Endodermal cell (in vitro differentiated cells): Measurements from ENCODE around the gene NRXN2. TPM values are rescaled to one million over a fixed set of nuclear protein-coding genes. Genes with fewer than 3 reads are reported as not detected.

Experiments used
- DNase-seq: peaks from one replicate; pipeline ENCODE4 v3.0.0-alpha.2; 2017
- H3K27ac ChIP-seq: 2 replicates; pipeline ENCODE4 v1.5.1; 2013; ENCODE audit warnings: mild to moderate bottlenecking, low read depth, low read length, moderate library complexity
- H3K27me3 ChIP-seq: 2 replicates; pipeline ENCODE4 v1.6.1; 2013; ENCODE audit warnings: mild to moderate bottlenecking, low read length, moderate library complexity; ENCODE audit not compliant: insufficient read depth, control insufficient read depth, poor library complexity, severe bottlenecking
- H3K36me3 ChIP-seq: 2 replicates; pipeline ENCODE4 v1.7.0; 2013; ENCODE audit warnings: mild to moderate bottlenecking, low read length, moderate library complexity; ENCODE audit not compliant: control insufficient read depth, insufficient read depth
- H3K4me1 ChIP-seq: one replicate; pipeline ENCODE4 v1.7.0; 2013; ENCODE audit warnings: low read length; ENCODE audit not compliant: control insufficient read depth, insufficient read depth
- H3K4me3 ChIP-seq: 2 replicates; pipeline ENCODE4 v1.5.1; 2013; ENCODE audit warnings: mild to moderate bottlenecking, low read length, moderate library complexity
- H3K9ac ChIP-seq: 2 replicates; pipeline ENCODE4 v1.6.1; 2013; ENCODE audit warnings: mild to moderate bottlenecking, low read length, moderate library complexity; ENCODE audit not compliant: poor library complexity, severe bottlenecking; ENCODE audit errors: extremely low read depth
- H3K9me3 ChIP-seq: 2 replicates; pipeline ENCODE4 v1.6.1; 2013; ENCODE audit warnings: mild to moderate bottlenecking, low read length, moderate library complexity; ENCODE audit not compliant: control insufficient read depth
- H3K27ac Mint-ChIP-seq: 2 replicates; pipeline ENCODE4 v1.8.0; 2020; ENCODE audit warnings: mixed read lengths
- H3K27me3 Mint-ChIP-seq: 2 replicates; pipeline ENCODE4 v1.8.0; 2021; ENCODE audit warnings: mild to moderate bottlenecking, mixed read lengths; ENCODE audit not compliant: insufficient read depth
- H3K36me3 Mint-ChIP-seq: 2 replicates; pipeline ENCODE4 v1.8.0; 2020; ENCODE audit warnings: low read depth, mixed read lengths
- H3K4me1 Mint-ChIP-seq: 2 replicates; pipeline ENCODE4 v1.8.0; 2020; ENCODE audit warnings: mixed read lengths
- H3K4me3 Mint-ChIP-seq: 2 replicates; pipeline ENCODE4 v1.8.0; 2020; ENCODE audit warnings: mild to moderate bottlenecking, moderate library complexity, mixed read lengths
- H3K9me3 Mint-ChIP-seq: 2 replicates; pipeline ENCODE4 v1.8.0; 2020; ENCODE audit warnings: mild to moderate bottlenecking, mixed read lengths
- CTCF ChIP-seq: fragments of 200-600 bp; sonication (generic); conservative IDR thresholded peaks from 2 replicates; pipeline ENCODE4 v1.5.0; 2021; ENCODE audit warnings: antibody characterized with exemption, mild to moderate bottlenecking
- WGBS, 2 experiments: methylation state at CpG; one replicate each; pipeline versions ENCODE4 v1.1.5 to v1.1.7; 2013; ENCODE audit warnings: missing lambda C conversion rate in 2 of 2, mixed read lengths in 1 of 2; ENCODE audit not compliant: insufficient coverage in 1 of 2, insufficient read length in 1 of 2; 5-methylcytosine and 5-hydroxymethylcytosine counted together
- total RNA-seq, 2 donors: library from RNA; stranded (reverse); fragmentation: NEBNext Ultra II Directional in 1 of 2; extraction: Animal tissue kit (Norgen Biotek cat#: 25700) in 1 of 2; gene quantifications; 2 replicates in 1 of 2; 3 replicates in 1 of 2; pipeline ENCODE4 v1.2.1, GENCODE V29; 2021

NRXN2 gene
- total RNA-seq, 2 donors from 2014 or later, result 1.00 to 1.5 TPM

- H3K4me3 Mint-ChIP-seq, result no peak overlapping the region
Observed at GRCh38 chr11:64616817-64617216, 106.2 kb downstream of the NRXN2 start.

GRCh38 chr11:64614917-64615316 is 108.1 kb downstream of the NRXN2 start:
- H3K4me1 Mint-ChIP-seq, result peaks cover 15% of the 10 kb centered on the region
- Histone ChIP-seq H3K9ac (no peak overlapping the region), H3K27ac (no peak overlapping the region), H3K9me3 (no peaks in the 10 kb centered on the region), H3K4me3 (no peak overlapping the region), H3K36me3 (no peaks in the 10 kb centered on the region), H3K27me3 (no peaks in the 10 kb centered on the region), H3K4me1 (no peaks in the 10 kb centered on the region)
- H3K9me3 Mint-ChIP-seq, result no peaks in the 10 kb centered on the region
- DNase-seq, result no peak
- no peak overlapping the region for H3K4me3 Mint-ChIP-seq
- no peak for TF ChIP-seq CTCF
- peaks cover 5% of the 10 kb centered on the region for H3K27me3 Mint-ChIP-seq
- WGBS, 2 experiments, result 84 to 87% methylated on average over 3 to 5 of the region's 5 CpGs
- no peak overlapping the region for H3K27ac Mint-ChIP-seq
- no peaks in the 10 kb centered on the region for H3K36me3 Mint-ChIP-seq

More at GRCh38 chr11:64616817-64617216, 106.2 kb downstream of the NRXN2 start:
- H3K4me1 Mint-ChIP-seq, result peaks cover 15% of the 10 kb centered on the region
- no peaks in the 10 kb centered on the region for H3K9me3 ChIP-seq
- H3K9me3 Mint-ChIP-seq, result no peaks in the 10 kb centered on the region
- 89 to 92% methylated on average over 2 to 3 of the region's 3 CpGs for WGBS, 2 experiments
- no peak overlapping the region for H3K27ac ChIP-seq
- no peak for DNase-seq
- H3K36me3 Mint-ChIP-seq, result no peaks in the 10 kb centered on the region
- no peaks in the 10 kb centered on the region for H3K27me3 ChIP-seq
- H3K4me3 ChIP-seq, result no peak overlapping the region
- no peak for TF ChIP-seq CTCF
- no peak overlapping the region for H3K9ac ChIP-seq
- H3K4me1 ChIP-seq, result no peaks in the 10 kb centered on the region
- H3K27me3 Mint-ChIP-seq, result peaks cover 5% of the 10 kb centered on the region
- H3K36me3 ChIP-seq, result no peaks in the 10 kb centered on the region
- H3K27ac Mint-ChIP-seq, result no peak overlapping the region

- Histone ChIP-seq H3K36me3 (no peaks in the 10 kb centered on the region), H3K27me3 (no peaks in the 10 kb centered on the region), H3K4me1 (no peaks in the 10 kb centered on the region), H3K9ac (no peak overlapping the region), H3K27ac (no peak overlapping the region), H3K9me3 (no peaks in the 10 kb centered on the region), H3K4me3 (no peak overlapping the region)
- TF ChIP-seq CTCF, result no peak
- H3K4me1 Mint-ChIP-seq, result peaks cover 12% of the 10 kb centered on the region
- H3K9me3 Mint-ChIP-seq, result no peaks in the 10 kb centered on the region
- H3K4me3 Mint-ChIP-seq, result no peak overlapping the region
- no peak overlapping the region for H3K27ac Mint-ChIP-seq
- peaks cover 5% of the 10 kb centered on the region for H3K27me3 Mint-ChIP-seq
- no peaks in the 10 kb centered on the region for H3K36me3 Mint-ChIP-seq
- DNase-seq, result no peak
- 94 to 100% methylated on average over 4 to 6 of the region's 6 CpGs for WGBS, 2 experiments
Observed at GRCh38 chr11:64613648-64614047, 109.3 kb downstream of the NRXN2 start.
